Stimulated activated CD4-positive, alpha-beta T cell treated with anti-CD3 and anti-CD28 coated beads, TNF-alpha, amount 100 ng/mL, for 48 hours (primary cell): Measurements from ENCODE around the gene RD3L.
"Not testable (repeated sequence)": the region's sequence is repeated elsewhere in the genome, so short reads cannot be mapped to it uniquely, and the experiment has no call there.

Experiments used
- DNase-seq, 3 donors: peaks; one replicate each; pipeline ENCODE4 v3.0.0-alpha.2; 2020; ENCODE audit warnings: low read depth in 3 of 3

RD3L gene

DNA sequence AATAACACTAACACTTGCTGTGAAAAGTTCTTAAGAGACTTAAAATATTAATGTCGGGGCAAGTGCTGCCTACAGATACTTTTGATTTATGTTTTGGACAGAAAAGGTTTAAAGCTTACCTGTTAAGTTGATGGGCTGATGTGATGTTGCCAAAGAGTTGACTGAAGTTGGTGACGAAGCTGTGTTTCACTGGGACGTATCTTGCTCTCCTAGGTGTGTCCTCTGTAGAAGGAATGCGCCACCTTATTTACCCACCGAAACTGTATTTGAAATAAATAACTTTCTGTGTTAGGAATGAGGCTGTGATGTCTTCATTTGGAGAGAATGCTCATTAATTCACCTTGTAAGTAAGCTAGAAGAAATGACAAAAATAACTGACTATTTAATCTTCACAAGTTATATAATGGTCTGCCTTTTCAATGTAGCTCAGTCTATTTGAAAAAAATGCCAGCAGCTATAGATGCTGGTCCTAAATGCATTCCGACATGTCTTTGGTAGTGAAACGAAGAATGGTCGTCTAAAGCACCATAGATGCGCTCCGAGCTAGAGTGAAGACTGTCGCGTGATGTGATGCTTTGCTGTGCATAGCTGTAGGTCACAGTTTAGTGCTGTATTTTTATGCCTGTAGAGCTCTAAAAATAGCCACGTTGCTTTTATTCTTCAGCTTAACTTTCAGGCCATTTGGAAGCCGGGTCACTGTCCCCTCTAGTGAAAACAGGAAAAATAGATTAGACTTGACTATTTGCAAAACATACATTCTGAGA is at the start of gene RD3L:
TSS of gene RD3L (minus strand) at position 557 of the 764 bp plus-strand sequence. CDS start 834 bp downstream, outside the sequence.
- DNase-seq, result no peak

DNA sequence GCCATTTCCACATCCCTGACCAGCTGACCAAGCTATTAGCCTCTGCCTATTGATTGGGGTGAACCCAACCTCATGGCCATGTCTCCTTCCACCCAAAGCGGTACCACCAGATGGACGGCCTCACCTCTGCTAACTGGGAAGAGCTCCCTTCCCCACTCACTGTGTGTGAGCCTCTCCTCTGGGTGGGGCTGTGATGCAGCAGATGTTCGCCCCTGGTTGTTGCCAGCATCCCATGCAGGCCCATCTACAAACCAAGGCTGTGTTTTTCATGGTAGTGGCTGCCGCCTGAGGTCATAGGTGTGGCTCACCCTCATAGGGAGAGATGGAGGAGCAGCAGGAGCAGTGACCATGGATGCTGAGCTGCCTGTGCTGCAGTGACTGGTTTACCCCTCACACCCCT is 47.6 kb upstream of the RD3L start:
- DNase-seq, result no peak

DNA sequence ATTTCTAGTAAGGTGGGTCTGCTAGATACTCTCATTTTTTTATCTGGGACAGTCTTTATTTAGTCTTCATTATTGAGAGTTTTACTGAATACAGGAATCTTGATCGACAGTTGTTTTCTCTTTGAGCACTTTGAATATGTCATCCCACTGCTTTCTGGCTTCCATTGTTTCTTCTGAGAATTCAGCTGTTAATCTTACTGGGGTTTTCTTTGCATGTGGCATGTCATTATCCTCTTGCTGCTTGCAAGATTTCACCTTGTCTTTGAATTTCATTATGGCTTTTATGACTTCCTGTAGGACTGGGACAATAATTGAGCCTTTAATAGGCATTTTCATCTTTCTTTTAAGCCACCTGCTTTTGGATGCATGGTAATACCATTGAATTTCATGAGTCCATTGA is 46.7 kb upstream of the RD3L start:
- DNase-seq, result no peak

DNA sequence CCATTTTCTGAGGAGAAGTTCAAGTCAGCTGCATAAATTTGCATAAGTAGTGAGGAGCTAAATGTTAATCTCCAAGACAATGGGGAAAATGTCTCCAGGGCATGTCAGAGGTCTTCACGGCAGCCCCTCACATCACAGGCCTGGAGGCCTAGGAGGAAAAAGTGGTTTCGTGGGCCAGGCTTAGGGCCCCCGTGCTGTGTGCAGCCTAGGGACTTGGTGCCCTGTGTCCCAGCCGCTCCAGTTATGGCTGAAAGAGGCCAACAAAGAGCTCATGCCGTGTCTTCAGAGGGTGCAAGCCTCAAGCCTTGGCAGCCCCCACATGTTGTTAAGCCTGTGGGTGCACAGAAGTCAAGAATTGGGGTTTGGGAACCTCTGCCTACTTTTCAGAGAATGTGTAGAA is 41.9 kb upstream of the RD3L start:
- no peak for DNase-seq

DNA sequence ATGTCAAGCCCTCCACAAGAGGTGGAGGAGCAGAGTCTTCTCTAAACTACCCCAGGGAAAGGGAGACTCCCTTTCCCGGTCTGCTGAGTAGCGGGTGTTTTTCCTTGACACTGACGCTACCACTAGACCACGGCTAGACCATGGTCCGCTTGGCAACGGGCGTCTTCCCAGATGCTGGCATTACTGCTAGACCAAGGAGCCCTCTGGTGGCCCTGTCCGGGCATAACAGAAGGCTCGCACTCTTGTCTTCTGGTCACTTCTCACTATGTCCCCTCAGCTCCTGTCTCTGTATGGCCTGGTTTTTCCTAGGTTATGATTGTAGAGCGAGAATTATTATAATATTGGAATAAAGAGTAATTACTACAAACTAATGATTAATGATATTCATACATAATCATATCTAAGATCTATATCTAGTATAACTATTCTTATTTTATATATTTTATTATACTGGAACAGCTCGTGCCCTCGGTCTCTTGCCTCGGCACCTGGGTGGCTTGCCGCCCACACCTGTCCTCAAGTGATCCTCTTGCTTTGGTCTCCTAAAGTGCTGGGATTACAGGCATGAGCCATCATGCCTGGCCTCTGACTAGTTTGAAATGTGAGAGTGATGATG is 38.4 kb upstream of the RD3L start:
- not testable (repeated sequence) for DNase-seq

DNA sequence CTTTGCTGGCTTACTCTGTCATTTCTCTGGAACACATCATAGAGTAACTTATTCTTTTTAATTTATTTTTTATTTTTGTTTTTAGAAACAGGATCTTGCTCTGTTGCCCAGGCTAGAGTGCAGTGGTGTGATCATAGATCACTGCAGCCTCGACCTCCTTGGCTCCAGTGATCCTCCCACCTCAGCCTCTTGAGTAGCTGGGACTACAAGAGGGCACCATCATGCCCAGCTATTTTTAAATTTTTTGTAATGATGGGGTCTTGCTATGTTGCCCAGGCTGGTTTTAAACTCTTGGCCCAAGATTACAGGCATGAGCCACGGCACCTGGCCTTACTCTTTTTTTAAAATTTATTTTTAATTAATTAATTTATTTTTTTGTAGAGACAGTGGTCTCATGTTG is 32.2 kb upstream of the RD3L start:
- no peak for DNase-seq

DNA sequence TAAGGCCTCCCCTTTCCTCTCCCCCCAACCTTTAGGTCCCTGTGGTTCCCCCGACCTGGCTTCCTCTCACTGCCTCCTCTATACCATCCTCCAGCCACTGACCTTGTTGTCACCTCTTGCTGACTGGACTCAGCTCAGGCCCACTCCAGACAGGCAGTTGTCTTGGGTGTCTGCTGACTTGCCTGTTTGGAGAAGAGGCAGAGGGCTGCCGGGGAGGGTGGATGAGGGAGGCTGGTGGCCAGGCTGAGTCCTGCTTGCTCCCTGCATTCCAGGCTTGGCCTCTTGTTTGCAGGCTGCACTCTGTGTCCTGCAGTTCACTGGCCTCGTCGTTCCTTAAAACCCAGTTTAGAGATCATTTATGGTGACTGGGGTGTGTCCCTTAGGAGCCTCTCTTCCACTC is 31.0 kb upstream of the RD3L start:
- no peak for DNase-seq

DNA sequence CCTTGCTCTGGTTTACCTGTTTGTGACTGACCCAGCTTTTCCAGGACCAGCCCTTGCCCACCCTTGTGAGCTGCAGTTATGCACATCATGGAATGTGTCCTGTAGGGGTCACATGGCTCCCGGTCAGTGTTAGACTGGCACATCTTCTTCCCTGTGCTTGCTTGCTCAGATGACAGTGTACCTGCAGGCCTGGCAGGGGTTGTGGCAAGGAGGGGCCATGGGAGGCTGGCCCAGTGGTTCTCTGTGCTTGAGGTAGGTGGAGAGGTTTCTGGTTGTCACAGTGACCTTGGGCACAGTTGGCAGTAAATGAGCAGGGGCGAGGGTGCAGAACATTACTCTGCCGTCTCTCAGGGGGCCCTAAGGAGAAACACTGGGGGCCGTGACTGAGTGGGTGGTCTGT is 27.6 kb upstream of the RD3L start:
- DNase-seq, result no peak

DNA sequence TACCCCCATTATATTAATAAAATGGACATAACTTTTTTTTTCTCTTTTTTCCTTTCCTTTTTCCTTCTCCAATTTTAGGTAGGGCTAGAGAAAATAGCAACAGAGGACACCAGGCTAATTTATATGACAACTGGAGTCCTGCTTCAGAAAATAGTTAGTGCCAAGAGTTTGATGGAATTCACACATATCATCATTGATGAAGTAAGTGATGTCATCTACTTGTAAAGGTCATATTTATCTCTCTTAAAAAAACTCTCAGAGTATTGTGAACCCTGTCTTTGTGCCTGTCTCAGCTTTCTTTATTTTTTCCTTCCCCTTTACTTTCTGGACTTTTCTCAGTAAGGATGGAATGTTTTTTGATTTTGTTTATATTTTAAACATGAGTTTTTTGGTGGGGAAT is 24.3 kb upstream of the RD3L start:
- no peak for DNase-seq

DNA sequence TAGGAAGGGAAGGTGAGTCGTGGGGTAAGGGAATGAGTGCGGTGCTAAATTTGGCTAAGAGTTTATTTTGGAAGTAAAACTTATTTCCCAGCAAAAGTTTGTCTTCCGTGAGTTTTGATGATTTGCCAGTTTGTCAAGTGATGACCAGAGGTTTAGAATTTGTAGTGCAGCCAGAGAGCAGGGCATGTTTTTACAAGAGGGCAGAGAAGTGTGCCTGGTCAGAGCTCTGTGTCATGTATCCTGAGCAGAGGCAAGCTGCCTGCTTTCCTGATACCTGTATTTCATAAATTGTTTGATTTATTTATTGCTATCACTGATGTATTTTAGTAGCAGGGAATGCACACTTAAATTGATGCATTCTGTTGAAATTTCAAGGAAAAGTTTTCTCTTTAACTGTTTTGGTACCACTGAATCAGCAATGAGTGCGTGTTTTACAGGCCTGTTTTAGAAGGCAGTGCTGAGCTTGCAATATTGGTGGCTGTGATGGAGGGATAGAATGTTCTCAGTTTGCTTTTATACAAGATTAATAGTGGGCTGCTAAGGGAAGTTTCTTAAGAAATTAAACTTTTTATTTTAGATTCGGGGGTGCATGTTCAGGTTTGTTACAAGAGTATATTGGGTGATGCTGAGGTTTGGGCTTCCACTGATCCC is 19.7 kb upstream of the RD3L start:
- no peak for DNase-seq

DNA sequence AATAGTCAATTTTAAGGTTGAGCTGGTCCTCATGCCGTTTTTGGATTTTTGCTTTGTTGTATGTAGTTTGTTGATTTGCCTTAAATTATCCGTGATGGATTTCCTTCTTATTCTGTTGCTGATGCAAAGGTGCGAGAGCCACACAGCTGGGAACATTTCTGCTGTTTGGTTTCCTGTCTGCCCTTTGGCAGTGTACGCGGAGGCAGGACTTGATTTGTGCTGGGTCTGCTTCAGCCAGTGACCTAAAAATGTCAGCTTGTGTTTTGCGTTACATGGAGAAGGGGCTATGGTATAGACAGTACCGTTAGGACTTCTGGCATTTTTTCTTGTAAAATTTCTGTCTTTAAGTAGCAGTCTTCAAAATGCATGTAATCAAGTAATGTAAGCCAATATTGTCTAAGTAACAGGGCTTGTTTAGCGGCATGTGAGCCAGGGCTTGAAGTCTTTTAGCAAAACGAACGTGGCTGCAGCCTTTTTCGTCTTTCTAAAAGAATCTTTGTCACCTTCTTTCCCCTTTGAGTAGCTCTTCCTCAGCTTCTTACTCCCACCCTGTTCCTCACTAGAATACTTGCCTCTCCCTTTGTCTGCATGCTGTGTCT is 18.2 kb upstream of the RD3L start:
- no peak for DNase-seq

DNA sequence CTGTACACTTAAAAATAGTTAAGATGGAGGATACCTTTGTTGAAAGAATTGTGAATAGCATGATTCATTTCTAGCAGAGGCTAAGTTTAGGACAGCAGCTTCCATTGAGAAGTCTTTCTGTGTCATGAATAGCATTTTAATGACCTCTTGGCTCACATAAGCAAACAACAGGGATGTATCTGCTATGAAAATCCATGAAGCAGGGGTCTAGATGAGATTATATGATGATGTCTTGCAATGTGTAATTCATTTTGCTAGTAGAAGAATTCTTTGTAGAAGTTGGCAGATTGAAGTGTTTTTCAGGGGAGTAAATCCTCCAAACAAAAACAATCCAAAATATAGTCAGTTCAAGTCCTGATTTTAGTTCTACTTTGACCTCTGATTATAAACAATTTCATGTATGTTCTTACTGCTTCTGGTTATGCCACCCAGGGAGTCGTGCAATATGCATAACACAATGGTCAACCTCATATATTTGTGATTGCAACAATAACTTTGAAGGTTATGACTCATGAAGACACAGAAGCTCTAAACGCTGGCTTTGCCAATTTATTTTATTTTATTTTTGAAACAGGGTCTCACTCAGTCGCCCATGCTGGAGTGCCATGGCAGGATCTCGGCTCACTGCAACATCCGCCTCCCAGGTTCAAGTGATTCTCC is 6.9 kb upstream of the RD3L start:
- no peak for DNase-seq

DNA sequence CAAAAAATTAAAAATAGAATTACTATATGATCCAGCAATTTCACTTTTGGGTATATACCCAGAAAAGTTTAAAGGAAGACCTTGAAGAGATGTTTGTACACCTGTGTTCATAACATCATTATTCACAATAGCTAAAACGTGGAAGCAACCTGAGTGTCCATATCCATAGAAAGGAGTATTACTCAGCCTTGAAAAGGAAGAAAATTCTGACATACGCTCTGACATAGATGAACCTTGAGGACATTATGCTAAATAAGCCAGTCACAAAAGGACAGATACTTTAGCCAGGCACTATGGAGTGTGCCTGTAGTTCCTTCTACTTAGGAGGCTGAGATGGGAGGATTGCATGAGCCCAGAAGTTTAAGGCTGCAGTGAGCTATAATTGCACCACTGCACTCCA is 6.1 kb upstream of the RD3L start:
- DNase-seq, result no peak

DNA sequence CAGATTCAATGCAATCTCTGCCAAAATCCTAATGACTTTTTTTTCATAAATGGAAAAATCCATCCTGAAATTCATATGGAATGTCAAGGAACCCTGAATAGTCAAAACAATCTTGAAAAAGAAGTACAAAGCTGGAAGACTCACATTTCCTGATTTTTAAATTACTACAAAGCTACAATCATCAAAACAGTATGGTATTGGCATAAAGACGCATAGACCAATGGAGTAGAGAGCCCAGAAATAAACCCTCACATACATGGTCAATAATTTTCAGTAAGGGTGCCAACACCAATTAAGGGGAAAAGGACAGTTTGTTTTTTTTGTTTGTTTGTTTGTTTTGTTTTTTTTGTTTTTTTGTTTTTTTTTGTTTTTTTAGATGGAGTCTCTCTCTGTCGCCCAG is 4.6 kb upstream of the RD3L start:
- no peak for DNase-seq

DNA sequence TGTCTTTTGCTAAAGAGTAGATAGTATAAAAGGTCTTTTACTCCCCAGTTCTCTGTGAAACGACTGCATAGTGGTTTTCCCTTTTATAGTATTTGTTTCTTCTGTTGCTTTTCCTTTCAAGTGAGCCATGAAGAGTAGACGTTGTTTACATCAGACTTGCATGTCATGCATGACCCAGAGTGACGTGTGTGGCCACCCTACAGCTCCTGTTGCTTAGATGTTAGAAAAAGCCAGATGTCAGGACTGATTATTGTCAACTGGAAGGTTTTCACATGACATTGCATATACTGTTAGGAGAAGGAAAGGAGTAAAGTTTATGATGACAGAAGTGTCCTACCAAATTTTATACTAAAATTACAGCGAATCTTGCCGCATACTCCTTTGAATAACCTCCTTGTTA is 1.3 kb upstream of the RD3L start:
- no peak for DNase-seq

DNA sequence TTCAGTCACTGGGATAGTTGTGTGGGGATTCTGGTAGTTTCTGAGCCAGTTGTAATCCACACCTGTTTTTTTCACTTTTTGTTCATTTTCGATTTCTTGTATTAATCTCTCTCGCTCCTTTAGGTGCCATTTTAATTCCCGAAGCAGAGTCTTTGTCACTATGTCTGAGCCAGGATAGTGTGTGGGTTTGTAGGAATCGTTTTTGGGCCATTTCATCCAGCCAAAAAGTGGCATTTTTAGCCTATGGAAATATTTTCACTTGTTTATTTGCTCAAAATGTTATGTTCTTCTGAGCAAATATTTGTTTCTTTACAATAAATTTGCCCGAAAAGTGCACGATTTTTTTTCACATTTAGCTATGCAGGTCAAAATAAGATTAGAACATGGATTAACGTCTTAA is 867 bp downstream of the RD3L start:
- no peak for DNase-seq

DNA sequence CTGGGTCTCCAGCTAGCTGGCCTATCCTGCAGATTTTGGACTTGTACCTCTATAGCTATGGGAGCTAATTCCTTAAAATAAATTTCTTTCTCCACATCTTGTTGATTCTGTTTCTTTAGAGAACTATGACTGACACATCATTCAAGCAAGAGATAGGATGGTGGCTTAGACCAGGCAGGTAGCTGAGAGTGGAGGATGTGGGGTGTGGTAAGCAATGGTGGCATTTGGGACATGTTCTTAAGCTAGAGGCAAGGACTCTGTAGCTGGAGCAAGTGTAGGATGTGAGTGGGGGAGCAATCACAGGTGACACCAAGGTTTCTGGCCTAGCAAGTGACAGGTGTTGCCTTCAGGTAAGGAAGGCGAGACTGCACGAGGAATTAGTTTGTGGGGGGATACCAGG is 7.2 kb downstream of the RD3L start:
- no peak for DNase-seq

DNA sequence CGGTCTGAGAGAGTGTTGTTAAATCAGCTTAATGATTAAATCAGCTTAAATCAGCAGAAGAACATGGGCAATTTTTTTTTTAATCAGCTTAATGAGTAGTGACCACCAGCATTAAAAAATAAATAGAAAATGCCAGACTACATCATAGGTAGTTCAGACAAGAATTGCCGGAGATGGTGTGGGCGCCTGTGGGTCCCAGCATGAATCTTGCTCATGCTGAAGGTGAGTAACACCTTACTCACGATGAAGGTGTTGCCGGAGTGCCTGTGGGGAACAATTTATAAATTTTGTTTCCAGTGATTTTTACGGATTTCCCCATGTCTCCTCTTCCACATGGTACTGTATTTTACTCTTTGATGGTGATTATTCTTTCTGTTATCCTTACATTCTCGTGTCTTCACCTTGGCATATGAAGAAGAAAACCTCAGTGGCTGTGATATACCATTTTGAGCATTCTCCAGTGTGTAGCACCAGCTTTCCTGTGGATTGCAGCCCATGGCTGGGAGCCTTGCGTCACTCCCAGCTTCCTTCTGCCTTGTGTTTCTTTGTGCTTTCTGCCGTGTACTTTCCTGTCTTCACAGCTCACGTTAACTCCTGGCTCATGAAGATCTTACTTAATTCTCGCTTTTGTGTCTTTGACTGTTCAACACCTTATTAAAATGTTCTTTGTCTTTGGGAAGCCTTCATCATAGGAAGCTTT is 9.4 kb downstream of the RD3L start:
- DNase-seq, result no peak

DNA sequence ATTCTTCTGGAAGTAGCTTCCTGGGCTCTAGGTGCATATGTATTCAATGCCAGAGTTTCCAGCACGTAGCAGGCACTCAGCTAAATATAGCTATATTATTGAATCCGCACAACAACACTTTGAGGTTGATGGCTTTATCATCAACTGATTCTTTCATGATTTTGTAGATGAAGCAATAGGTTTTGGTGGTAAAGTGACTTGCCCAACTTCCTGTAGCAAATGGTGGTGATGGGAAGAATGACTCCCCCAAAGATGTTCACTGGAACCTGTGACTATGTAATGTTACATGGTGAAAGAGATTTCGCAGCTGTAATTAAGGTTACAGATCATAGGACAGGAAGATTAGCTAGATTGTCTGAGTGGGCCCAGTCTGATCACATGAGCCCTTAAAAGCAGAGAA is 10.9 kb downstream of the RD3L start:
- DNase-seq, result no peak

DNA sequence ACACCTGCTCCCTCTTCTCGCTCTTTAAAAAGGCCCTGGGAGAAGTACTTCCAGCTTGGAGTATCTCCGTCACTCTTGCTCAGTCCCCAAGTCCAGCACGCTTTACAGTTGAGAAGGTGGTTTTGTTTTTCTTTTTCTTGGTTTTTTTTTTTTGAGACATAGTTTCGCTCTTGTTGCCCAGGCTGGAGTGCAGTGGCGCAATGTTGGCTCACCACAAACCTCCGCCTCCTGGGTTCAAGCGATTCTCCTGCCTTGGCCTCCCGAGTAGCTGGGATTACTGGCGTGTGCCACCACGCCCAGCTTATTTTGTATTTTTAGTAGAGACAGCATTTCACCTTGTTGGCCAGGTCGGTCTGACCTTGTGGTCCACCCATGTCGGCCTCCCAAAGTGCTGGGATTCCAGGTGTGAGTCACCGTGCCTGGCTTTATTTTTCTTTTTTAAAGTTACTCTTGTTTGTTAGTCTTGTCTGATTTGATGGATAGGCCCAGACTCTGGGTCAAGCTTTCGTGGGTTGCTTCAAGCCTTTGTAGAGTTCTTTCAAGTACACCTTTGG is 12.2 kb downstream of the RD3L start:
- no peak for DNase-seq
